EL (cell line): ENCODE measurements around the gene TELO2.

Experiments
- DNase-seq: peaks from one replicate; pipeline ENCODE4 v3.0.0-alpha.2; 2016

TELO2 gene

GRCh38 chr16:1492923-1493745 lies at the start of gene TELO2:
Gene TELO2, plus strand, starts transcription at chr16:1493360. Its CDS starts 922 bp downstream, at chr16:1494282.
- peak; percentile 77 for DNase-seq

DNA sequence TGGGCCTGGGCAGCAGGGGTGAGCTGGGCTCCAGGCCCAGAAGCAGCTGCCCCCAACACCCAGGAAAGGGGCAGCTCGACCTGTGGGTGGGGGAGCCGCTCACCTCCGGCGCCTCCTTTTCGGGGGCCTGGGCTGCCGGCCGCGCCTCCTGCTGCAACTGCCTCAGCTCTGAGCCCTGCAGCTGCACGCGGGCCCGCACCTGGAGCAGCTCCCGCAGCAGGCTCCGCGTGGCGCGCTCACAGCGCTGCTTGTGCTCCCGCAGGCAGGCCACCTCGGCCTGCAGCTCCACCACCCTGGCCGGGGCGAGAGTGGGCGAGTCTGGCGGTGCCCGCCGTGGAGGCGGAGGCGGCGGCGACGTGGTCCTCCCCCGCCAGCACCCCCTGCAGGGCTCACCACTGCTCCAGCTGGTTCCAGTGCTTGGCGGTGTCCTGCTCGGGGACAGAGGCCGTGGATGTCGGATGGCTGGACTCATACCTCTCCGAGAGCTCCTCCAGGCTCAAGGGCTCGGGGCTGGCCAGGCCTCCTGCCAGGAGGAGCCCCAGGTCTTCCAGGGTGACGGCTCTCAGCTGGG lies 49.7 kb upstream of the TELO2 start:
- no peak for DNase-seq

GRCh38 chr16:1443980-1444729 lies 49.0 kb upstream of the TELO2 start, which contains the start of gene CCDC154:
Gene CCDC154, minus strand, starts transcription at chr16:1444556. Its CDS starts 234 bp downstream, at chr16:1444322.
- no peak for DNase-seq

GRCh38 chr16:1444730-1445517 lies 48.2 kb upstream of the TELO2 start:
- DNase-seq, result no peak

- DNase-seq, result no peak
Measured at GRCh38 chr16:1445518-1446203, 47.5 kb upstream of the TELO2 start.

GRCh38 chr16:1446296-1447080 lies 46.7 kb upstream of the TELO2 start:
- no peak for DNase-seq

DNA sequence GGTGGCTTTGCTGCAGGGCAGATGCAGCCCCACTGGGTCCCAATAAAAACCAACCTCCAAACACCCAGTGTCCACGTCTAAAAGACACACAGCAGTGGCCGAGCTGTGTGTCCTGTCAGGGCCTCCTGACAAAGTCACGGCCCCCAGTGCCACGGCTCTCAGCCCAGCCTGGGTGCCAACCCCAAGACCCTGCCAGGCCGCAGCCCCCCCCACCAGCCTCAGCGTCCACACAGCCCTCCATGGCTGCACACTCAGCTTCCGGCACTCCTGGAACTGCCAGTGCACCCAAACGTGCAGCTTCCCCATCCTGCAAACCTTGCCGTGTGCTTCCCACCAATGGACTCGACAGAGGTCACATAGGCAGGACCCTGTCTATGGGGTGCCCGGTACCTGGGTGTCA lies 45.2 kb upstream of the TELO2 start:
- DNase-seq, result no peak

DNA sequence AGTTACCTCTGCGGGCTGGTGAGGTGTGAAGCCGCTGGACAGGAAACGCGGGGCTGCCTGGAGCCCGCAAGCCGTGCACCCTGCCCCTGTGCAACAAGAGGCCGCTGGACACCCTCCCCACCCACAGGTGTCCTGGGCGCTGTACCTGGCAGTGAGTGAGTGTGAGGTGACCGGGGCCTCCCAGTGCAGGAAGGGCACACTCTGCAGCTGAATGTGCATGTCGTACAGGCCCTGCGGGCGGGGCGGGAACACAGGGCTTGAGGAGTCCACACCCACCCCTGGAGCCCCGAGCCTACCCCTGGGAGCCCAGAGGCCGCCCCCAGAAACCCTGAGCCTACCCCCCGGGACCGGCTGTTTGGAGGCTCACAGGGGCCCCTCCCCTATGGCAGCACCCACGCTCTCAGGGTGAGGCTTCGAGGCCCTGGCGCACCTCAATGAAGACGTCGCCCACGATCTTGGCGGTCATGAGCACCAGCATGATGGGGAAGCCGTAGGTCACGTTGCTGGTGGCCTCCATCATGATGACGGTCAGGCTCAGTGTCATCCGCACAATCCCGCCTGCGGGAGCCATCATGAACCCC lies 44.5 kb upstream of the TELO2 start:
- no peak for DNase-seq

- DNase-seq, result no peak
Measured at GRCh38 chr16:1449201-1449788, 43.9 kb upstream of the TELO2 start.

DNA sequence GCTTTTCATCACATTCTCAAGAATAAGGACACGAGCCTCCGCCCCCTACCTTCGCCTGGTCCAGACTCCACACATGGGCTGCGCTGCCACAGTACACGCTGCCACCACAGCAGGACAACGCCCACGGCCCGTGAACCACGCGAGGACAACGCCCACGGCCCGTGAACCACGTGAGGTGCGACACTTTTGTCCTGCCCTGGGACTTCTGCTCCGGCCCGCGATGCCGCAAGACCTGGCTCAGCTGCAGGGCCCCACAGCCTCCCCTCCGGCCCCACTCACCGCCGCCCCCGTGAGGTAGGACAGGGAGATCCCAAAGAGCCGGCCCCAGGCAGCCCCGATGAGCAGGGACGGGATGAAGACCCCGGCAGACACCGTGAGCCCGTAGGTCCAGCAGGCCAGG lies 42.9 kb upstream of the TELO2 start:
- no peak for DNase-seq

GRCh38 chr16:1450841-1451240 lies 42.3 kb upstream of the TELO2 start:
- no peak for DNase-seq

- DNase-seq, result no peak
Measured at GRCh38 chr16:1451702-1452392, 41.3 kb upstream of the TELO2 start.

GRCh38 chr16:1452530-1452929 lies 40.6 kb upstream of the TELO2 start:
- no peak for DNase-seq

- no peak for DNase-seq
Measured at GRCh38 chr16:1453316-1453715, 39.8 kb upstream of the TELO2 start.

GRCh38 chr16:1454561-1454960 lies 38.6 kb upstream of the TELO2 start:
- DNase-seq, result no peak

- no peak for DNase-seq
Measured at GRCh38 chr16:1455190-1456171, 37.7 kb upstream of the TELO2 start.

DNA sequence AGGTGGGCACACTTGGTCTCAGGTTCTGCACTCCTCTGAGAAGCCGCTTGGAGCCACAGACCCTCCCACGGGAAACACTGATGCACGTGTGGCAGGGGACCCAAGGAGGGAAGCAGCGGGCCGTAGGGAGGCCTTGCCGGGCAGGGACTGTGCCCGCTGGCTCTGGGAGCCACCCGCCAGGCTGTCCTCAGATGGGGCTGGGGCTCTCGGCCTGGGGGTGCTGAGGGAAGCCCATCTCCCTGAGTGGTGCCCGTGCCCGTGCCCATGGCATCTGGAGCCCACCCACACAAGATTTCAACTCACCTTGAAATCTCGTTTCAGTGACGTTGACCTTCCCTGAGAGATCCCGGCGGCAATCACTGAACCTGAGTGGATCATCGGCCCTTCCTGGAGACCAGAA lies 36.2 kb upstream of the TELO2 start:
- DNase-seq, result no peak

GRCh38 chr16:1457489-1458245 lies 35.5 kb upstream of the TELO2 start:
- DNase-seq, result no peak
